ENCODE results near the gene LPCAT3. TPM values are rescaled to one million over a fixed set of nuclear protein-coding genes. Genes with fewer than 3 reads are reported as not detected.

Gene LPCAT3
- total RNA-seq, 8 experiments from 2014 or later, result 7.8 to 168 (median 19.7) TPM

GRCh38 chr12:6965026-6965661 lies 53.1 kb downstream of the LPCAT3 start:
- ATAC-seq (replicated peaks in 6 of 8), result peak; percentile 31 to 80 (median 78)
- Histone ChIP-seq H3K27ac (peak overlapping the region in 1 of 2 donors; percentile 35), H3K4me3 (no peak overlapping the region), H3K4me1 (replicated peaks in 1 of 2) (peaks cover 22 to 45% of the 10 kb centered on the region in 2 donors)
- WGBS, 10 experiments, result 6 to 53% (median 30%) methylated on average over 1 to 5 of the region's 12 CpGs; no CpG with 5 or more reads in 3 of the 10 experiments
- in situ Hi-C loops (cut with MboI; ENCODE audit: low pct_unique_long_range_greater_than_20kb in 2 of 9, low sequenced_read_pairs in 9 of 9, unreplicated experiment in 9 of 9), result loop anchor here in 1 of 9 experiments (25.0 kb wide), 1 partner anchor 147 kb away; the partner anchor contains the start of gene C1RL

GRCh38 chr12:6964605-6965025 lies 53.7 kb downstream of the LPCAT3 start:
- peak in 1 of 8 experiments; percentile 3 for ATAC-seq (replicated peaks in 6 of 8)
- Histone ChIP-seq H3K4me1 (replicated peaks in 1 of 2) (peaks cover 22 to 43% of the 10 kb centered on the region in 2 donors), H3K4me3 (no peak overlapping the region), H3K27ac (peak overlapping the region in 1 of 2 donors; percentile 35)
- 72 to 100% (median 89%) methylated on average over 1 to 8 of the region's 8 CpGs; no CpG with 5 or more reads in 2 of the 10 experiments for WGBS, 10 experiments
- in situ Hi-C loops (cut with MboI; ENCODE audit: low pct_unique_long_range_greater_than_20kb in 2 of 9, low sequenced_read_pairs in 9 of 9, unreplicated experiment in 9 of 9), result loop anchor here in 1 of 9 experiments (25.0 kb wide), 1 partner anchor 148 kb away; the partner anchor contains the start of gene C1RL

GRCh38 chr12:6963791-6964413 lies 54.4 kb downstream of the LPCAT3 start:
- H3K27ac ChIP-seq, result peak overlapping the region in 1 of 2 donors; percentile 35
- no peak for ATAC-seq (replicated peaks in 6 of 8)
- peaks cover 16 to 36% of the 10 kb centered on the region in 2 donors for H3K4me1 ChIP-seq (replicated peaks in 1 of 2)
- no peak overlapping the region for H3K4me3 ChIP-seq
- 37 to 100% (median 93%) methylated on average over 1 to 3 of the region's 17 CpGs; no CpG with 5 or more reads in 5 of the 10 experiments for WGBS, 10 experiments
- in situ Hi-C loops (cut with MboI; ENCODE audit: low pct_unique_long_range_greater_than_20kb in 2 of 9, low sequenced_read_pairs in 9 of 9, unreplicated experiment in 9 of 9), result loop anchor here in 1 of 9 experiments (25.0 kb wide), 1 partner anchor 148 kb away; the partner anchor contains the start of gene C1RL

DNA sequence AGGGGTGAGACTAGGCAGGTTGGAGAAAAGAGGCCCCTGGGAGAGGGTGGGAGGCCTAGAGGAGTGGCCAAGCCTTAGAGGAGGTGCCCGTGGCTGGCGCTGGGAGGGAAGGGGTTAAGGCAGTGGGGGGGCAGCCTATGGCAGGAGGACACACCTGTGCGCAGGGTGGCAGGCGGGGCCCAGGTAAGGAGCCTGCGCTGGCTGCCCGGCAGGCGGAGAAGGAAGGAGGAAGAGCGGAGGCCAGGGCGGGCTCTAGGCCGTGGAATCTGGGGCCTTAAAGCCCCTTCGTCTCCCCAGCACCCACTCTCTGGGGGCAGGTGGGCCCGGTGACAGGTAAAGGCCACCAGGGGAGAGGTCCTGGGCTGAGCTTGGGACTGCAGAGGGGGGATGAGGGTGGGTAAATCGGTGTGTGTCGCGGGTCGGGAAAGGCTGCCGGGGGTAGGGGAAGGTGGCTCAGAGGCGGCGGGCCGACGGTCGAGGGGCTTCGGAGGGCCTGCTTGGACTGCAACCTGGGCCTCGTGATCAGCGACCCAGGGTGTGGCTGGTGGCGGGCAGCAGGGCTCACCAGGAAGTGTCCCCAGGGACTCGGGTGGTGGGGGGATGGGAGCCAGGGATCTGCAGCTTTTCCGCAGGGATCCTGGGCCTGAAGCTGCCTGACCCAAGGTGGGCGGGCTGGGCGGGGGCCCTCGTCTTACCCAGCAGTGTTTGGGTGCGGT lies 55.1 kb downstream of the LPCAT3 start:
- H3K4me1 ChIP-seq (replicated peaks in 1 of 2), result peaks cover 14 to 35% of the 10 kb centered on the region in 2 donors
- no peak overlapping the region for H3K27ac ChIP-seq
- in situ Hi-C loops (cut with MboI; ENCODE audit: low pct_unique_long_range_greater_than_20kb in 2 of 9, low sequenced_read_pairs in 9 of 9, unreplicated experiment in 9 of 9), result loop anchor here in 1 of 9 experiments (25.0 kb wide), 1 partner anchor 149 kb away; the partner anchor contains the start of gene C1RL
- 90% methylated on average over 2 of the region's 32 CpGs; no CpG with 5 or more reads in 9 of the 10 experiments for WGBS, 10 experiments
- no peak for ATAC-seq (replicated peaks in 6 of 8)
- H3K4me3 ChIP-seq, result no peak overlapping the region

DNA sequence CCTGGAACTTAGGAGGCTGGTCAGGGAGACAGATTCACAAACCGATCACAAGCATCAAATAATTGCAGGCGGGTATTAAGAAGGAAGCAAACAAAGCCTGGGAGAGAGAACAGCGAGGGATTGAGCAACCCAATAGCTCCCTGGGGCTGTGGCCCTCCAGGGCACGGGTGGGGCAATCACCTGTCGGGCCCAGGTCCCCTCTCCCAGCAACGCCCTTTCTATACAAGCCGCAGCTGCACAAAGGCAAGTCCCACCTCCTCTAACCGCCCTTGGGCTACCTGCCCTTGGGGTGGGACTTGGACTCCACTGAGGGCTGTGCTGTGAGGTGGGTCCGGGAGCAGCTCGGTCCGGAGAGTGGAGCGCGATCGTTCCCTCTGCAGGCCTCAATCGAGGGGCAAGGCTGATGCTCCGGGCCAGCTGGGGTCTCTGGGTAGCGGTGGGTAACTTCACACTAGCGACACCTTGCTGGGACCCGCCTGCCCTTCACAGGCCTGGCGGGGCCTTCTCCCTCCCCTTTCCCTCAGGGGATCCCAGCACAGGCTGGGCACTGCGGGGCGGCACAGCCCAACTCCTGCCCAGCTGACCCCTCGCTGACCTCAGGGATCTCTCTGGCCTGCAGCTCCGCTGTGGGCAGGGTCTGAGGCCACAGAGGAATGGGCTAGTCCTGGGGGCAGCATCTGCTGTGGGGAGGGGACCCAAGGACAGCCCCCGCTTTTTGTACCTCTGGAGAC lies 55.8 kb downstream of the LPCAT3 start:
- in situ Hi-C loops (cut with MboI; ENCODE audit: low pct_unique_long_range_greater_than_20kb in 2 of 9, low sequenced_read_pairs in 9 of 9, unreplicated experiment in 9 of 9), result loop anchor here in 1 of 9 experiments (25.0 kb wide), 1 partner anchor 150 kb away; the partner anchor contains the start of gene C1RL
- WGBS, 10 experiments, result 68 to 100% (median 85%) methylated on average over 1 to 7 of the region's 25 CpGs; no CpG with 5 or more reads in 4 of the 10 experiments

DNA sequence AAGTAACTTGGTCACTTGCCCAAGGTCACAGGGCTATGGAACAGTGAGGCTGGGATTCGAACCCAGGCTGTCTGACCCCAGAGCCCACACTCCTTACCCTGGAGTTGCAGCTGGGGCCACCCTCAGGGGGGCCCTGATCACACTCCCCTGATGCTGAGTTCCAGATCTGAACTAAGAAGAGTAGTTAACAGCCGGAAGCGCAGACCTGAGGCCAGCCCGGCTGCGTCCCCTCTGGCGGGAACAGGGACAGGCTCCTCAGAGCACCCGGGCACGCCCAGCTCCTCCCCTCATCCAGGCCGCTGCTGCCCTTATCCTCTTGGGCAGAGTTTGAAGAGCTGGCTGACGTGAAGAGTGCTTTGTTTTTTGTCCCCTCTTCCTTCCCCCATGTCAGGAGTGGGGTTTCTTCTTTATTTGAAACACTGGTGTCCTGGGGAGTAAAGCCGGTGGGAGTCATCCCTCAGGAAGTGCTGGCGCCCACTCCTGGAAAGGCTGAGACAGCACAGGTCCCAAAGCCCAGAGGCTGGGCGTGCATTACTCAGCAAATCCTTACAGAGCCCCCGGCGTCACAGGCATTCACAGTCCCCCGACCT lies 56.5 kb downstream of the LPCAT3 start:
- 0 to 49% (median 20%) methylated on average over 1 to 8 of the region's 16 CpGs; no CpG with 5 or more reads in 3 of the 10 experiments for WGBS, 10 experiments
- ATAC-seq (replicated peaks in 6 of 8), result peak; percentile 67 to 81 (median 76)
- H3K4me1 ChIP-seq (replicated peaks in 1 of 2), result peaks cover 14 to 35% of the 10 kb centered on the region in 2 donors
- in situ Hi-C loops (cut with MboI; ENCODE audit: low pct_unique_long_range_greater_than_20kb in 2 of 9, low sequenced_read_pairs in 9 of 9, unreplicated experiment in 9 of 9), result loop anchor here in 1 of 9 experiments (25.0 kb wide), 1 partner anchor 151 kb away; the partner anchor contains the start of gene C1RL
- no peak overlapping the region for H3K4me3 ChIP-seq
- H3K27ac ChIP-seq, result peak overlapping the region in 1 of 2 donors; percentile 42

More for the DNA sequence above, 55.8 kb downstream of the LPCAT3 start:
- H3K27ac ChIP-seq, result peak overlapping the region in 1 of 2 donors; percentile 42
- peak in 6 of 8 experiments; percentile 1 to 8 (median 7) for ATAC-seq (replicated peaks in 6 of 8)
- H3K4me1 ChIP-seq (replicated peaks in 1 of 2), result peaks cover 14 to 35% of the 10 kb centered on the region in 2 donors
- H3K4me3 ChIP-seq, result no peak overlapping the region

DNA sequence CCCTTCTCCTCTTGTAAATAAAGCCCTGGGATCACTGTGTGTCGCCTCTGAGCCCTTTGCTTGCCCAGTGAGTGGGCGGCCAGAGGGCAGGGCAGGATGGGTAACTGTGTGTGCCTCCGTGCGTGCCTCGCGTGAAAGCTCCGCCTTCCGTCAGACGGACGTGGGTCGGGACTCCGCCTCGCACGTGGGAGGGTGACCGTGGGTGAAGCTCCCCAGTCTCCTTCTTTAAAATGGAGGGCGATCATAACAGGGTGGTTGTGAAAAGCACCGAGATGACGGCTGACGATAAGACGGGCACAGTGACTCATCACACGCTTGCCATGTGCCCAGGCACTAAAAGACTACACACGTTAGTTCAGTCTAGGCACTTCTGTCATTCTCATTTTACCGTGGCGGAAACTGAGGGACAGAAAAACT lies 57.0 kb downstream of the LPCAT3 start:
- peaks cover 14 to 35% of the 10 kb centered on the region in 2 donors for H3K4me1 ChIP-seq (replicated peaks in 1 of 2)
- H3K4me3 ChIP-seq, result no peak overlapping the region
- in situ Hi-C loops (cut with MboI; ENCODE audit: low pct_unique_long_range_greater_than_20kb in 2 of 9, low sequenced_read_pairs in 9 of 9, unreplicated experiment in 9 of 9), result loop anchor here in 1 of 9 experiments (25.0 kb wide), 1 partner anchor 151 kb away; the partner anchor contains the start of gene C1RL
- peak overlapping the region in 1 of 2 donors; percentile 13 for H3K27ac ChIP-seq
- 21 to 100% (median 95%) methylated on average over 1 to 18 of the region's 24 CpGs; no CpG with 5 or more reads in 5 of the 10 experiments for WGBS, 10 experiments
- ATAC-seq (replicated peaks in 6 of 8), result peak in 3 of 8 experiments; percentile 5 to 31 (median 10)

GRCh38 chr12:6960593-6961277 lies 57.5 kb downstream of the LPCAT3 start:
- H3K27ac ChIP-seq, result no peak overlapping the region
- ATAC-seq (replicated peaks in 6 of 8), result peak in 1 of 8 experiments; percentile 2
- in situ Hi-C loops (cut with MboI; ENCODE audit: low pct_unique_long_range_greater_than_20kb in 2 of 9, low sequenced_read_pairs in 9 of 9, unreplicated experiment in 9 of 9), result loop anchor here in 1 of 9 experiments (25.0 kb wide), 1 partner anchor 152 kb away; the partner anchor contains the start of gene C1RL
- H3K4me3 ChIP-seq, result no peak overlapping the region
- peaks cover 14 to 35% of the 10 kb centered on the region in 2 donors for H3K4me1 ChIP-seq (replicated peaks in 1 of 2)
- 28 to 100% (median 82%) methylated on average over 1 to 3 of the region's 13 CpGs; no CpG with 5 or more reads in 6 of the 10 experiments for WGBS, 10 experiments

DNA sequence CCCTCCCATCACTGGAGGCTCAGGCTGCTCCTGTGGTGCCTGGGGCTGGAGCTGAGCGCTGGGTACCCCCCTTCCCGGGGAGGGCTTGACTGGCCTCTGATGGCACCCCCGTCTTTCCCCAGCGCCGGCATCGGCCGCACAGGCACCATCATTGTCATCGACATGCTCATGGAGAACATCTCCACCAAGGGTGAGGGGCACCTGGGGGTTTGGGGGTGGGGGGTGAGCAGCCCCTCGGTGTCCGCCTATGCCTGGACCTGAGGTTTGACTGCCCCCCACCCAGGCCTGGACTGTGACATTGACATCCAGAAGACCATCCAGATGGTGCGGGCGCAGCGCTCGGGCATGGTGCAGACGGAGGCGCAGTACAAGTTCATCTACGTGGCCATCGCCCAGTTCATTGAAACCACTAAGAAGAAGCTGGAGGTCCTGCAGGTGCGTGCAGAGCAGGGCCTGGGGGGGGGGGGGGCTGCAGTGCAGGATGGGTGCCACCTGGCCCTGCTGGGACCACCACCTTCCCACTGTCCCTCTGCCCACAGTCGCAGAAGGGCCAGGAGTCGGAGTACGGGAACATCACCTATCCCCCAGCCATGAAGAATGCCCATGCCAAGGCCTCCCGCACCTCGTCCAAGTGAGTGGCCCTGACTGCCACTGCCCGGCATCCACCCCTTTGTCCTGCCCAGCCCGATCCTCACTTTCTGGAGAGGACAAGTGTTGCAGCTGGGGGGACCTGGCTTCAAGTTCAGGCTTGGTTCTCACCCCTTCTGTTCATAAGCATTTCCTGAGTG lies 58.3 kb downstream of the LPCAT3 start:
- Histone ChIP-seq H3K4me1 (replicated peaks in 1 of 2) (peaks cover 14 to 35% of the 10 kb centered on the region in 2 donors), H3K4me3 (no peak overlapping the region), H3K27ac (no peak overlapping the region)
- in situ Hi-C loops (cut with MboI; ENCODE audit: low pct_unique_long_range_greater_than_20kb in 2 of 9, low sequenced_read_pairs in 9 of 9, unreplicated experiment in 9 of 9), result loop anchor here in 1 of 9 experiments (25.0 kb wide), 1 partner anchor 152 kb away; the partner anchor contains the start of gene C1RL
- 80 to 90% (median 80%) methylated on average over 1 to 2 of the region's 26 CpGs; no CpG with 5 or more reads in 7 of the 10 experiments for WGBS, 10 experiments
- no peak for ATAC-seq (replicated peaks in 6 of 8)

DNA sequence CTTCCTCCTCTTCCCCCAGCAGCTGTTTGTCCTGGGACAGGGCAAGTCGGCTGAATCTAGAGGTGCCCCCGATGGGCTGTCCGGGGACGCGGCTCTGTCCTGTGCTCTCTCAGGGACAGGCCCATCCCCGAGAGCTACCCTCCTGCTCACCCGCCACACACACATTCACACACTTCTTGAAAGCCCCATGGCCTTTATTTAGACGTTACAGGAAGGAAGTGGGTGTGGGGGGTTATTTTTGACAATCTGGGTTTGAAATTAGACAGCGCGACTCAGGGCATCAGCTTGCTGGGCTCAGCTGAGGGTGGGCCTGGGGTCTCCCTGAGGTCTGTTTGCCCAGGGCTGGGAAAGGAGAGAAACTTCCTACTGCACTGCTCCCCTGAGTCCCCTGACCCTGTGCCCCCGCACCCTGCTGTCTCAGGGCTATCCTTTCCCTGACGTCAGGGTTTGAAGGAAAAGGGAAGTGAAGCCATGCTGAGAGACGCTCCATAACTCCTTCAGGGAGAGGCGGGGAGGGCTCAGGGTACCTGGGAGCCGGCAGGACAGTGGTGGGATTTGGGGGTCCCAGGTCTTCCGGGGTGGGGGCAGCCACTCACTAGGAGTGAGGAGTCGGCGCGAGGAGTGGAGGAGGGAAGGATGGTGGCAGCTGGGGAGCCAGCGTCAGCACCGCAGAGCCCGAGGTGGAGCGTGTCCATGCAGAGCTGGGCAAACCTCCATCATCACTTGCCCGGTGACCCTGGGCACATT lies 59.0 kb downstream of the LPCAT3 start:
- H3K27ac ChIP-seq, result no peak overlapping the region
- H3K4me3 ChIP-seq, result no peak overlapping the region
- ATAC-seq (replicated peaks in 6 of 8), result no peak
- peaks cover 14 to 29% of the 10 kb centered on the region in 2 donors for H3K4me1 ChIP-seq (replicated peaks in 1 of 2)
- WGBS, 10 experiments, result 20 to 83% (median 74%) methylated on average over 1 to 7 of the region's 24 CpGs; no CpG with 5 or more reads in 6 of the 10 experiments
- in situ Hi-C loops (cut with MboI; ENCODE audit: low pct_unique_long_range_greater_than_20kb in 2 of 9, low sequenced_read_pairs in 9 of 9, unreplicated experiment in 9 of 9), result loop anchor here in 1 of 9 experiments (25.0 kb wide), 1 partner anchor 153 kb away; the partner anchor contains the start of gene C1RL

All from motor neuron (in vitro differentiated cells).